ENCODE measurements around the gene TBL3.

DNA sequence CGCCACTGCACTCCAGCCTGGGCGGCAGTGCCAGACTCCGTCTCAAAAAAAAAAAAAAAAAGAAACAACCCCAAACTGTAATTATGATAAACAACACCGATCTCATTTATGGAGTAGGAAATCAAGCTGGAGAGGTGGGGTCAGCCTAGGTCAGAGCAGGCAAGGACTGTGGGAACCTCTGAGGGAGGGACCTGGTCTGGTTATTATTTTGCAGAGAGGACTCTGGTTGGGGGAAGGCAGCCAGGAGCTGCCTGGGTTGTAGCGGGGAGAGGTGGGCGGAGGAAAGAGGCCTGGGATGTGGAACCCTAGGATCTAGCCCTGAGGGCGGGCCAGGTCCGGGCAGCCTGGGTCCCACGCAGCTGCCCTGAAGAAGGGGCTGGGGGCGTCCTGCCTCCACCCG, 42.7 kb upstream of the TBL3 start:
- TF ChIP-seq, protein P1, sequence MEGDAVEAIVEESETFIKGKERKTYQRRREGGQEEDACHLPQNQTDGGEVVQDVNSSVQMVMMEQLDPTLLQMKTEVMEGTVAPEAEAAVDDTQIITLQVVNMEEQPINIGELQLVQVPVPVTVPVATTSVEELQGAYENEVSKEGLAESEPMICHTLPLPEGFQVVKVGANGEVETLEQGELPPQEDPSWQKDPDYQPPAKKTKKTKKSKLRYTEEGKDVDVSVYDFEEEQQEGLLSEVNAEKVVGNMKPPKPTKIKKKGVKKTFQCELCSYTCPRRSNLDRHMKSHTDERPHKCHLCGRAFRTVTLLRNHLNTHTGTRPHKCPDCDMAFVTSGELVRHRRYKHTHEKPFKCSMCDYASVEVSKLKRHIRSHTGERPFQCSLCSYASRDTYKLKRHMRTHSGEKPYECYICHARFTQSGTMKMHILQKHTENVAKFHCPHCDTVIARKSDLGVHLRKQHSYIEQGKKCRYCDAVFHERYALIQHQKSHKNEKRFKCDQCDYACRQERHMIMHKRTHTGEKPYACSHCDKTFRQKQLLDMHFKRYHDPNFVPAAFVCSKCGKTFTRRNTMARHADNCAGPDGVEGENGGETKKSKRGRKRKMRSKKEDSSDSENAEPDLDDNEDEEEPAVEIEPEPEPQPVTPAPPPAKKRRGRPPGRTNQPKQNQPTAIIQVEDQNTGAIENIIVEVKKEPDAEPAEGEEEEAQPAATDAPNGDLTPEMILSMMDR (IDR thresholded peaks at IDR 0.05) = no peak
- no peak for TF ChIP-seq EZH2 (IDR thresholded peaks at IDR 0.05; ENCODE audit: borderline replicate concordance, insufficient read depth, low read depth, low read length, poor library complexity, severe bottlenecking)
